DOHH2 (cell line): Measurements from ENCODE around the gene SAMD8.

Experiments
- CTCF ChIP-seq: fragments of 200-600 bp; sonication (generic); IDR thresholded peaks from one replicate; pipeline ENCODE4 v1.5.1; 2014; ENCODE audit warnings: antibody characterized with exemption, mild to moderate bottlenecking, low read depth, low read length; ENCODE audit not compliant: poor library complexity, severe bottlenecking
- EZH2phosphoT487 ChIP-seq: fragments of 200-600 bp; sonication (generic); IDR thresholded peaks from 2 replicates; pipeline ENCODE4 v1.6.1; 2017; ENCODE audit warnings: borderline replicate concordance, mild to moderate bottlenecking, antibody characterized with exemption, low read length, moderate library complexity, mixed read lengths

GRCh38 chr10:75094465-75094864 lies 17.0 kb upstream of the SAMD8 start:
- no peak for TF ChIP-seq CTCF
- no peak for TF ChIP-seq EZH2phosphoT487
